ENCODE measurements around the gene TMEM178B.

Gene TMEM178B

GRCh38 chr7:141276031-141276430 is 202.2 kb downstream of the TMEM178B start:
- POLR2A ChIA-PET = no interaction called here
- H3K9me3 ChIP-seq (ENCODE audit: control insufficient read depth, insufficient read depth, low read depth, low read length) = no peaks in the 10 kb centered on the region
- no peaks in the 10 kb centered on the region for H3K4me1 ChIP-seq (ENCODE audit: control insufficient read depth, insufficient read depth, low read length)
- TF ChIP-seq ZNF350 (tag by site-specific recombination; IDR thresholded peaks at IDR 0.05) = no peak
- no peak for TF ChIP-seq ZNF626 (tag by site-specific recombination; IDR thresholded peaks at IDR 0.05)
- TF ChIP-seq ZNF302 (tag by site-specific recombination; IDR thresholded peaks at IDR 0.05; ENCODE audit: low read depth) = no peak
- TF ChIP-seq ZNF548 (tag by site-specific recombination; IDR thresholded peaks at IDR 0.05) = no peak
- TF ChIP-seq MZF1 (tag by site-specific recombination; IDR thresholded peaks at IDR 0.05; ENCODE audit: borderline replicate concordance) = no peak
- no peak for TF ChIP-seq ZNF23 (tag by site-specific recombination; IDR thresholded peaks at IDR 0.05; ENCODE audit: borderline replicate concordance)
- no peak for TF ChIP-seq ZNF513 (tag by site-specific recombination; IDR thresholded peaks at IDR 0.05)
- TF ChIP-seq YY2 (tag by site-specific recombination; IDR thresholded peaks at IDR 0.05) = no peak
- TF ChIP-seq GFI1B (tag by site-specific recombination; IDR thresholded peaks at IDR 0.05) = no peak
- TF ChIP-seq TRIM28 (IDR thresholded peaks at IDR 0.05; ENCODE audit: borderline replicate concordance, low read length) = no peak
- TF ChIP-seq IKZF3 (tag by site-specific recombination; IDR thresholded peaks at IDR 0.05) = no peak
- TF ChIP-seq SP7 (tag by site-specific recombination; IDR thresholded peaks at IDR 0.05) = no peak
- TF ChIP-seq ZFP37 (tag by site-specific recombination; IDR thresholded peaks at IDR 0.05) = no peak
- H3K36me3 ChIP-seq (ENCODE audit: control insufficient read depth in 2 of 2, insufficient read depth in 1 of 2, low read length in 2 of 2) = no peaks in the 10 kb centered on the region
- H3K4me3 ChIP-seq (ENCODE audit: low read depth, low read length) = no peak overlapping the region
- CTCF ChIA-PET = interaction anchor here (0.7 to 1.8 kb wide), 2 partner anchors 56 to 1288 kb away, joined by 3 to 4 read pairs; no protein-coding TSS in a partner anchor
- no peak overlapping the region for H3K27ac ChIP-seq (ENCODE audit: extremely low read depth, low read depth, low read length)

GRCh38 chr7:141280100-141280499 is 206.2 kb downstream of the TMEM178B start:
- POLR2A ChIA-PET = no interaction called here
- H3K4me3 ChIP-seq (ENCODE audit: low read depth, low read length) = no peak overlapping the region
- H3K27ac ChIP-seq (ENCODE audit: extremely low read depth, low read depth, low read length) = no peak overlapping the region
- CTCF ChIA-PET = no interaction called here
- no peaks in the 10 kb centered on the region for H3K36me3 ChIP-seq (ENCODE audit: control insufficient read depth in 2 of 2, insufficient read depth in 1 of 2, low read length in 2 of 2)
- no peak for TF ChIP-seq ZNF530 (tag by site-specific recombination; IDR thresholded peaks at IDR 0.05; ENCODE audit: low read depth)
- no peak for TF ChIP-seq ZBTB6 (tag by site-specific recombination; IDR thresholded peaks at IDR 0.05)
- TF ChIP-seq ZNF221 (tag by site-specific recombination; IDR thresholded peaks at IDR 0.05; ENCODE audit: borderline replicate concordance) = no peak
- no peak for TF ChIP-seq ZFP3 (tag by site-specific recombination; IDR thresholded peaks at IDR 0.05; ENCODE audit: low read depth)
- TF ChIP-seq ZNF48 (tag by site-specific recombination; IDR thresholded peaks at IDR 0.05) = no peak
- TF ChIP-seq ZNF837 (tag by site-specific recombination; IDR thresholded peaks at IDR 0.05) = no peak
- TF ChIP-seq ZBTB49 (tag by site-specific recombination; IDR thresholded peaks at IDR 0.05; ENCODE audit: low read depth) = no peak
- no peak for TF ChIP-seq KLF10 (tag by site-specific recombination; IDR thresholded peaks at IDR 0.05)
- TF ChIP-seq PRDM6 (tag by site-specific recombination; IDR thresholded peaks at IDR 0.05) = no peak
- no peak for TF ChIP-seq ZNF202 (tag by site-specific recombination; IDR thresholded peaks at IDR 0.05; ENCODE audit: borderline replicate concordance)
- no peak for TF ChIP-seq ZNF2 (tag by site-specific recombination; IDR thresholded peaks at IDR 0.05)
- TF ChIP-seq TRIM28 (IDR thresholded peaks at IDR 0.05; ENCODE audit: borderline replicate concordance, low read length) = no peak
- TF ChIP-seq ZNF423 (tag by site-specific recombination; IDR thresholded peaks at IDR 0.05) = no peak
- H3K4me1 ChIP-seq (ENCODE audit: control insufficient read depth, insufficient read depth, low read length) = no peaks in the 10 kb centered on the region
- H3K9me3 ChIP-seq (ENCODE audit: control insufficient read depth, insufficient read depth, low read depth, low read length) = no peaks in the 10 kb centered on the region
